Measurements from ENCODE around the gene TCF7L2.

The TCF7L2 gene

GRCh38 chr10:113151190-113151666 lies 201.2 kb downstream of the TCF7L2 start:
- Histone ChIP-seq H3K4me3 (ENCODE audit: insufficient read depth in 1 of 2, low read depth in 1 of 2, low read length in 2 of 2) (no peak overlapping the region), H3K9ac (ENCODE audit: low read length) (no peak overlapping the region), H3K27me3 (ENCODE audit: control insufficient read depth in 1 of 2, insufficient read depth in 1 of 2, low read length in 2 of 2) (no peaks in the 10 kb centered on the region), H3K9me3 (ENCODE audit: control insufficient read depth, low read length) (no peaks in the 10 kb centered on the region), H4K8ac (ENCODE audit: low read length) (no peak overlapping the region), H4K91ac (ENCODE audit: low read length) (no peak overlapping the region), H2BK5ac (ENCODE audit: low read depth, low read length, poor library complexity, severe bottlenecking) (no peak overlapping the region), H3K36me3 (ENCODE audit: control insufficient read depth in 1 of 2, insufficient read depth in 2 of 2, low read depth in 1 of 2, low read length in 2 of 2) (peaks cover 49 to 98% of the 10 kb centered on the region in 2 experiments), H3K4ac (ENCODE audit: low read depth in 1 of 2, low read length in 2 of 2) (no peak overlapping the region), H3K4me2 (ENCODE audit: low read length, poor library complexity, severe bottlenecking) (no peak overlapping the region), H2BK120ac (ENCODE audit: low read depth, low read length) (no peak overlapping the region), H3K23ac (ENCODE audit: low read length in 2 of 2) (no peak overlapping the region), H3K4me1 (ENCODE audit: control insufficient read depth, insufficient read depth, low read depth, low read length) (peaks cover 1% of the 10 kb centered on the region), H3K14ac (ENCODE audit: low read length in 2 of 2) (no peak overlapping the region), H3K79me1 (replicated peaks; ENCODE audit: low read length, poor library complexity, severe bottlenecking) (peaks cover 45% of the 10 kb centered on the region), H2AFZ (ENCODE audit: low read depth, low read length) (no peak overlapping the region), H2BK12ac (ENCODE audit: low read length in 2 of 2) (no peak overlapping the region), H3K27ac (ENCODE audit: low read length, poor library complexity, severe bottlenecking) (no peak overlapping the region), H3K18ac (ENCODE audit: low read depth in 1 of 2, low read length in 2 of 2) (no peak overlapping the region), H2AK5ac (ENCODE audit: low read length, severe bottlenecking) (no peak overlapping the region), H2BK15ac (ENCODE audit: low read depth, poor library complexity, severe bottlenecking) (no peak overlapping the region)
- DNase-seq: no peak
- 90% methylated on average over 4 of the region's 6 CpGs for WGBS

- no peak overlapping the region for H3K9ac ChIP-seq (ENCODE audit: low read length)
- no peaks in the 10 kb centered on the region for H3K27me3 ChIP-seq (ENCODE audit: control insufficient read depth in 1 of 2, insufficient read depth in 1 of 2, low read length in 2 of 2)
- no peak overlapping the region for H2BK120ac ChIP-seq (ENCODE audit: low read depth, low read length)
- H4K91ac ChIP-seq (ENCODE audit: low read length): no peak overlapping the region
- no peak overlapping the region for H2AK5ac ChIP-seq (ENCODE audit: low read length, severe bottlenecking)
- no peak overlapping the region for H3K23ac ChIP-seq (ENCODE audit: low read length in 2 of 2)
- H3K4me1 ChIP-seq (ENCODE audit: control insufficient read depth, insufficient read depth, low read depth, low read length): peaks cover 1% of the 10 kb centered on the region
- H2BK12ac ChIP-seq (ENCODE audit: low read length in 2 of 2): no peak overlapping the region
- H3K18ac ChIP-seq (ENCODE audit: low read depth in 1 of 2, low read length in 2 of 2): no peak overlapping the region
- H2BK15ac ChIP-seq (ENCODE audit: low read depth, poor library complexity, severe bottlenecking): no peak overlapping the region
- WGBS: 97% methylated on average over 17 of the region's 17 CpGs
- no peak overlapping the region for H4K8ac ChIP-seq (ENCODE audit: low read length)
- no peak overlapping the region for H3K4ac ChIP-seq (ENCODE audit: low read depth in 1 of 2, low read length in 2 of 2)
- peaks cover 57 to 96% of the 10 kb centered on the region in 2 experiments for H3K36me3 ChIP-seq (ENCODE audit: control insufficient read depth in 1 of 2, insufficient read depth in 2 of 2, low read depth in 1 of 2, low read length in 2 of 2)
- no peak overlapping the region for H2AFZ ChIP-seq (ENCODE audit: low read depth, low read length)
- DNase-seq: no peak
- H3K9me3 ChIP-seq (ENCODE audit: control insufficient read depth, low read length): no peaks in the 10 kb centered on the region
- H3K4me3 ChIP-seq (ENCODE audit: insufficient read depth in 1 of 2, low read depth in 1 of 2, low read length in 2 of 2): no peak overlapping the region
- no peak overlapping the region for H3K27ac ChIP-seq (ENCODE audit: low read length, poor library complexity, severe bottlenecking)
- no peak overlapping the region for H2BK5ac ChIP-seq (ENCODE audit: low read depth, low read length, poor library complexity, severe bottlenecking)
- H3K4me2 ChIP-seq (ENCODE audit: low read length, poor library complexity, severe bottlenecking): no peak overlapping the region
- H3K14ac ChIP-seq (ENCODE audit: low read length in 2 of 2): no peak overlapping the region
- peaks cover 42% of the 10 kb centered on the region for H3K79me1 ChIP-seq (replicated peaks; ENCODE audit: low read length, poor library complexity, severe bottlenecking)
These were observed 203.6 kb downstream of the TCF7L2 start for GRCh38 chr10:113153493-113154102.

GRCh38 chr10:113157441-113157840 lies 207.4 kb downstream of the TCF7L2 start:
- H2BK5ac ChIP-seq (ENCODE audit: low read depth, low read length, poor library complexity, severe bottlenecking): no peak overlapping the region
- H3K27ac ChIP-seq (ENCODE audit: low read length, poor library complexity, severe bottlenecking): no peak overlapping the region
- WGBS: 97% methylated on average over 4 of the region's 7 CpGs
- no peak overlapping the region for H2BK12ac ChIP-seq (ENCODE audit: low read length in 2 of 2)
- no peaks in the 10 kb centered on the region for H3K27me3 ChIP-seq (ENCODE audit: control insufficient read depth in 1 of 2, insufficient read depth in 1 of 2, low read length in 2 of 2)
- no peak overlapping the region for H3K4me3 ChIP-seq (ENCODE audit: insufficient read depth in 1 of 2, low read depth in 1 of 2, low read length in 2 of 2)
- H3K4ac ChIP-seq (ENCODE audit: low read depth in 1 of 2, low read length in 2 of 2): no peak overlapping the region
- DNase-seq: no peak
- no peaks in the 10 kb centered on the region for H3K9me3 ChIP-seq (ENCODE audit: control insufficient read depth, low read length)
- H4K8ac ChIP-seq (ENCODE audit: low read length): no peak overlapping the region
- no peak overlapping the region for H3K18ac ChIP-seq (ENCODE audit: low read depth in 1 of 2, low read length in 2 of 2)
- H3K9ac ChIP-seq (ENCODE audit: low read length): no peak overlapping the region
- no peak overlapping the region for H2AK5ac ChIP-seq (ENCODE audit: low read length, severe bottlenecking)
- peaks cover 57 to 89% of the 10 kb centered on the region in 2 experiments for H3K36me3 ChIP-seq (ENCODE audit: control insufficient read depth in 1 of 2, insufficient read depth in 2 of 2, low read depth in 1 of 2, low read length in 2 of 2)
- no peak overlapping the region for H2BK15ac ChIP-seq (ENCODE audit: low read depth, poor library complexity, severe bottlenecking)
- no peak overlapping the region for H3K23ac ChIP-seq (ENCODE audit: low read length in 2 of 2)
- no peak overlapping the region for H3K14ac ChIP-seq (ENCODE audit: low read length in 2 of 2)
- H2BK120ac ChIP-seq (ENCODE audit: low read depth, low read length): no peak overlapping the region
- H4K91ac ChIP-seq (ENCODE audit: low read length): no peak overlapping the region
- no peak overlapping the region for H2AFZ ChIP-seq (ENCODE audit: low read depth, low read length)
- peaks cover 3% of the 10 kb centered on the region for H3K4me1 ChIP-seq (ENCODE audit: control insufficient read depth, insufficient read depth, low read depth, low read length)
- peaks cover 40% of the 10 kb centered on the region for H3K79me1 ChIP-seq (replicated peaks; ENCODE audit: low read length, poor library complexity, severe bottlenecking)
- H3K4me2 ChIP-seq (ENCODE audit: low read length, poor library complexity, severe bottlenecking): no peak overlapping the region

DNA sequence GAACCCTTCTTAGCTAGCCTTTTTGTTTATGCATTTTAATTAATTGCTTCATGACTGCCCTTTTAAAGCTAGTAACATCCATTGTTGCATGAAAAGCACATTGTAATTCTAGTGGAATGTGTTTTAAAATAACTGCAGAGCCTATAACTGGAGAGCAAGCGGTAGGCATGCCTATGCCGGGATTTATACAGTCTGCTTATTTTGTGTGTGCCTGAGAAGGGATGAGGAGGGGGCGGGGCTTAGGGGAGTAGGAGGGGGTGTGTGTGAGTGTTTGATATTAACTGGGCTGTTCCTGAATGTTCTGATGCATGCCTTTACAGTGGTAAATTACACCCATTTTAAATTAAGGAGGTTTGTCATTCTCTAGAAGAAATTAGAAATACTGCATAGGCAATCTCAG lies 208.1 kb downstream of the TCF7L2 start:
- Histone ChIP-seq H2AK5ac (ENCODE audit: low read length, severe bottlenecking) (no peak overlapping the region), H2BK15ac (ENCODE audit: low read depth, poor library complexity, severe bottlenecking) (no peak overlapping the region), H3K9ac (ENCODE audit: low read length) (no peak overlapping the region), H3K23ac (ENCODE audit: low read length in 2 of 2) (no peak overlapping the region), H3K4ac (ENCODE audit: low read depth in 1 of 2, low read length in 2 of 2) (no peak overlapping the region), H4K91ac (ENCODE audit: low read length) (no peak overlapping the region), H3K4me3 (ENCODE audit: insufficient read depth in 1 of 2, low read depth in 1 of 2, low read length in 2 of 2) (no peak overlapping the region), H3K27me3 (ENCODE audit: control insufficient read depth in 1 of 2, insufficient read depth in 1 of 2, low read length in 2 of 2) (no peaks in the 10 kb centered on the region), H3K4me2 (ENCODE audit: low read length, poor library complexity, severe bottlenecking) (no peak overlapping the region), H3K4me1 (ENCODE audit: control insufficient read depth, insufficient read depth, low read depth, low read length) (peaks cover 5% of the 10 kb centered on the region), H3K18ac (ENCODE audit: low read depth in 1 of 2, low read length in 2 of 2) (no peak overlapping the region), H2AFZ (ENCODE audit: low read depth, low read length) (no peak overlapping the region), H4K8ac (ENCODE audit: low read length) (no peak overlapping the region), H2BK5ac (ENCODE audit: low read depth, low read length, poor library complexity, severe bottlenecking) (no peak overlapping the region), H3K36me3 (ENCODE audit: control insufficient read depth in 1 of 2, insufficient read depth in 2 of 2, low read depth in 1 of 2, low read length in 2 of 2) (peaks cover 50 to 82% of the 10 kb centered on the region in 2 experiments), H3K14ac (ENCODE audit: low read length in 2 of 2) (no peak overlapping the region), H2BK120ac (ENCODE audit: low read depth, low read length) (no peak overlapping the region), H2BK12ac (ENCODE audit: low read length in 2 of 2) (no peak overlapping the region), H3K9me3 (ENCODE audit: control insufficient read depth, low read length) (no peaks in the 10 kb centered on the region), H3K27ac (ENCODE audit: low read length, poor library complexity, severe bottlenecking) (no peak overlapping the region), H3K79me1 (replicated peaks; ENCODE audit: low read length, poor library complexity, severe bottlenecking) (peaks cover 37% of the 10 kb centered on the region)
- no peak for DNase-seq
- WGBS: 73% methylated on average over 3 of the region's 3 CpGs
